SJSA1 (cell line): ENCODE data around the gene PLCL2. TPM values are rescaled to one million over a fixed set of nuclear protein-coding genes. Genes with fewer than 3 reads are reported as not detected.

Experiments
- DNase-seq, 2 experiments: peaks; one replicate each; pipeline ENCODE4 v3.0.0-alpha.2; 2015 to 2020; ENCODE audit warnings: low spot score in 2 of 2, low read depth in 1 of 2
- H3K27ac ChIP-seq: fragments of 250-450 bp; sonication (Bioruptor Pico); 2 replicates; pipeline ENCODE4 v1.5.1; 2020; ENCODE audit warnings: mild to moderate bottlenecking, moderate library complexity
- H3K27me3 ChIP-seq: fragments of 250-450 bp; sonication (Bioruptor Pico); replicated peaks from 2 replicates; pipeline ENCODE4 v1.5.1; 2020; ENCODE audit warnings: mild to moderate bottlenecking, moderate library complexity
- H3K36me3 ChIP-seq: fragments of 250-450 bp; sonication (Bioruptor Pico); 2 replicates; pipeline ENCODE4 v1.5.1; 2020; ENCODE audit warnings: mild to moderate bottlenecking
- H3K4me1 ChIP-seq: fragments of 250-450 bp; sonication (Bioruptor Pico); replicated peaks from 2 replicates; pipeline ENCODE4 v1.6.1; 2021; ENCODE audit warnings: mild to moderate bottlenecking
- H3K4me3 ChIP-seq: fragments of 250-450 bp; sonication (Bioruptor Pico); 2 replicates; pipeline ENCODE4 v1.5.1; 2020; ENCODE audit warnings: mild to moderate bottlenecking
- H3K9me3 ChIP-seq: fragments of 250-450 bp; sonication (Bioruptor Pico); replicated peaks from 2 replicates; pipeline ENCODE4 v1.5.1; 2020; ENCODE audit warnings: mild to moderate bottlenecking
- total RNA-seq: library from RNA; depleted of rRNA; stranded (reverse); fragments of >200 nt; shearing (Covaris generic); gene quantifications from 2 replicates; pipeline ENCODE4 v1.2.3, GENCODE V29; 2014

Gene PLCL2
- total RNA-seq, 1 experiment from 2014 or later, result 9.3 TPM

GRCh38 chr3:16873872-16874271 lies 10.9 kb upstream of the PLCL2 start:
- Histone ChIP-seq H3K27me3 (no peaks in the 10 kb centered on the region), H3K27ac (no peak overlapping the region), H3K9me3 (no peaks in the 10 kb centered on the region), H3K4me1 (no peaks in the 10 kb centered on the region), H3K4me3 (no peak overlapping the region), H3K36me3 (no peaks in the 10 kb centered on the region)
- DNase-seq, result no peak

GRCh38 chr3:16875876-16876550 lies 8.7 kb upstream of the PLCL2 start:
- Histone ChIP-seq H3K4me1 (no peaks in the 10 kb centered on the region), H3K9me3 (no peaks in the 10 kb centered on the region), H3K27me3 (no peaks in the 10 kb centered on the region), H3K4me3 (no peak overlapping the region), H3K36me3 (no peaks in the 10 kb centered on the region), H3K27ac (no peak overlapping the region)
- no peak for DNase-seq

GRCh38 chr3:16877505-16877904 lies 7.2 kb upstream of the PLCL2 start:
- no peak for DNase-seq
- Histone ChIP-seq H3K27ac (no peak overlapping the region), H3K36me3 (no peaks in the 10 kb centered on the region), H3K4me3 (no peak overlapping the region), H3K27me3 (no peaks in the 10 kb centered on the region), H3K9me3 (no peaks in the 10 kb centered on the region), H3K4me1 (no peaks in the 10 kb centered on the region)

- no peak for DNase-seq
- no peak overlapping the region for H3K4me3 ChIP-seq
- no peaks in the 10 kb centered on the region for H3K36me3 ChIP-seq
- H3K27ac ChIP-seq, result no peak overlapping the region
- H3K27me3 ChIP-seq, result no peaks in the 10 kb centered on the region
- H3K9me3 ChIP-seq, result no peaks in the 10 kb centered on the region
- peaks cover 2% of the 10 kb centered on the region; the same call in 1 of the 2 replicates for H3K4me1 ChIP-seq
These were observed 6.8 kb upstream of the PLCL2 start for GRCh38 chr3:16877911-16878310.

- DNase-seq, result no peak
- Histone ChIP-seq H3K36me3 (peaks cover 7% of the 10 kb centered on the region; the same call in 1 of the 2 replicates), H3K27ac (no peak overlapping the region), H3K9me3 (no peaks in the 10 kb centered on the region), H3K4me1 (peaks cover 15% of the 10 kb centered on the region), H3K4me3 (no peak overlapping the region), H3K27me3 (no peaks in the 10 kb centered on the region)
These were observed 2.7 kb upstream of the PLCL2 start for GRCh38 chr3:16881896-16882630.

GRCh38 chr3:16883057-16883722 lies 1.6 kb upstream of the PLCL2 start:
- Histone ChIP-seq H3K36me3 (peaks cover 7% of the 10 kb centered on the region; the same call in 1 of the 2 replicates), H3K9me3 (no peaks in the 10 kb centered on the region), H3K4me3 (peak overlapping the region; percentile 84), H3K27me3 (no peaks in the 10 kb centered on the region), H3K27ac (peak overlapping the region; percentile 67; the same call in 1 of the 2 replicates), H3K4me1 (peaks cover 24% of the 10 kb centered on the region)
- DNase-seq, result no peak

- Histone ChIP-seq H3K36me3 (peaks cover 7% of the 10 kb centered on the region; the same call in 1 of the 2 replicates), H3K27me3 (no peaks in the 10 kb centered on the region), H3K4me1 (peaks cover 24% of the 10 kb centered on the region), H3K9me3 (no peaks in the 10 kb centered on the region), H3K4me3 (peak overlapping the region; percentile 84), H3K27ac (peak overlapping the region; percentile 67; the same call in 1 of the 2 replicates)
- no peak for DNase-seq
These were observed 1.1 kb upstream of the PLCL2 start for GRCh38 chr3:16883723-16884083.

- H3K27me3 ChIP-seq, result no peaks in the 10 kb centered on the region
- peak overlapping the region; percentile 84 for H3K4me3 ChIP-seq
- H3K4me1 ChIP-seq, result peaks cover 29% of the 10 kb centered on the region
- H3K27ac ChIP-seq, result peak overlapping the region; percentile 67
- no peaks in the 10 kb centered on the region for H3K9me3 ChIP-seq
- DNase-seq, result peak; percentile 67 to 76
- peaks cover 7% of the 10 kb centered on the region; the same call in 1 of the 2 replicates for H3K36me3 ChIP-seq
These were observed 539 bp upstream of the PLCL2 start for GRCh38 chr3:16884084-16884747.

GRCh38 chr3:16885593-16886302 lies 993 bp downstream of the PLCL2 start:
- Histone ChIP-seq H3K27me3 (no peaks in the 10 kb centered on the region), H3K36me3 (peaks cover 7% of the 10 kb centered on the region; the same call in 1 of the 2 replicates), H3K4me1 (peaks cover 44% of the 10 kb centered on the region), H3K4me3 (peak overlapping the region; percentile 84), H3K27ac (peak overlapping the region; percentile 7; the same call in 1 of the 2 replicates), H3K9me3 (no peaks in the 10 kb centered on the region)
- DNase-seq, result no peak

GRCh38 chr3:16886303-16886683 lies 1.5 kb downstream of the PLCL2 start:
- no peak for DNase-seq
- peaks cover 7% of the 10 kb centered on the region; the same call in 1 of the 2 replicates for H3K36me3 ChIP-seq
- H3K27ac ChIP-seq, result no peak overlapping the region
- H3K4me1 ChIP-seq, result peaks cover 49% of the 10 kb centered on the region
- peak overlapping the region; percentile 84 for H3K4me3 ChIP-seq
- no peaks in the 10 kb centered on the region for H3K27me3 ChIP-seq
- no peaks in the 10 kb centered on the region for H3K9me3 ChIP-seq

GRCh38 chr3:16887130-16887529 lies 2.4 kb downstream of the PLCL2 start:
- Histone ChIP-seq H3K9me3 (no peaks in the 10 kb centered on the region), H3K4me1 (peaks cover 49% of the 10 kb centered on the region), H3K27me3 (no peaks in the 10 kb centered on the region), H3K36me3 (peaks cover 7% of the 10 kb centered on the region; the same call in 1 of the 2 replicates), H3K27ac (no peak overlapping the region), H3K4me3 (no peak overlapping the region)
- no peak for DNase-seq

GRCh38 chr3:16888356-16888755 lies 3.6 kb downstream of the PLCL2 start:
- H3K27me3 ChIP-seq, result no peaks in the 10 kb centered on the region
- peaks cover 42% of the 10 kb centered on the region for H3K4me1 ChIP-seq
- H3K27ac ChIP-seq, result no peak overlapping the region
- H3K9me3 ChIP-seq, result no peaks in the 10 kb centered on the region
- peak overlapping the region; percentile 5; the same call in 1 of the 2 replicates for H3K4me3 ChIP-seq
- no peak for DNase-seq
- peaks cover 7% of the 10 kb centered on the region; the same call in 1 of the 2 replicates for H3K36me3 ChIP-seq
